ENCODE results near the gene SPON1.

SPON1 gene

GRCh38 chr11:14112721-14113120, 150.2 kb downstream of the SPON1 start:
- no peak overlapping the region for H3K27ac ChIP-seq
- TF ChIP-seq ZFX (IDR thresholded peaks at IDR 0.05; ENCODE audit: borderline replicate concordance) (no peak), CTCF (IDR thresholded peaks at IDR 0.05) (no peak)

GRCh38 chr11:14114269-14114668, 151.7 kb downstream of the SPON1 start:
- TF ChIP-seq ZFX (IDR thresholded peaks at IDR 0.05; ENCODE audit: borderline replicate concordance) (no peak), CTCF (IDR thresholded peaks at IDR 0.05) (no peak)
- no peak overlapping the region for H3K27ac ChIP-seq

- H3K27ac ChIP-seq = no peak overlapping the region
- no peak for TF ChIP-seq ZFX (IDR thresholded peaks at IDR 0.05; ENCODE audit: borderline replicate concordance)
- no peak for TF ChIP-seq CTCF (IDR thresholded peaks at IDR 0.05)
Observed at GRCh38 chr11:14114786-14115185, 152.3 kb downstream of the SPON1 start.

GRCh38 chr11:14117632-14118031, 155.1 kb downstream of the SPON1 start:
- TF ChIP-seq CTCF (IDR thresholded peaks at IDR 0.05) = no peak
- no peak for TF ChIP-seq ZFX (IDR thresholded peaks at IDR 0.05; ENCODE audit: borderline replicate concordance)
- H3K27ac ChIP-seq = no peak overlapping the region

- no peak overlapping the region for H3K27ac ChIP-seq
- TF ChIP-seq ZFX (IDR thresholded peaks at IDR 0.05; ENCODE audit: borderline replicate concordance) (no peak), CTCF (IDR thresholded peaks at IDR 0.05) (no peak)
Observed at GRCh38 chr11:14118072-14118471, 155.5 kb downstream of the SPON1 start.

- H3K27ac ChIP-seq = no peak overlapping the region
- TF ChIP-seq ZFX (IDR thresholded peaks at IDR 0.05; ENCODE audit: borderline replicate concordance) (no peak), CTCF (IDR thresholded peaks at IDR 0.05) (no peak)
Observed at GRCh38 chr11:14119357-14119756, 156.8 kb downstream of the SPON1 start.

GRCh38 chr11:14124350-14124749, 161.8 kb downstream of the SPON1 start:
- no peak for TF ChIP-seq ZFX (IDR thresholded peaks at IDR 0.05; ENCODE audit: borderline replicate concordance)
- no peak for TF ChIP-seq CTCF (IDR thresholded peaks at IDR 0.05)
- H3K27ac ChIP-seq = no peak overlapping the region
